ENCODE data around the gene ID3. TPM values are rescaled to one million over a fixed set of nuclear protein-coding genes. Genes with fewer than 3 reads are reported as not detected.

The ID3 gene
- total RNA-seq, 1 donor from 2014 or later, result 86.9 TPM

DNA sequence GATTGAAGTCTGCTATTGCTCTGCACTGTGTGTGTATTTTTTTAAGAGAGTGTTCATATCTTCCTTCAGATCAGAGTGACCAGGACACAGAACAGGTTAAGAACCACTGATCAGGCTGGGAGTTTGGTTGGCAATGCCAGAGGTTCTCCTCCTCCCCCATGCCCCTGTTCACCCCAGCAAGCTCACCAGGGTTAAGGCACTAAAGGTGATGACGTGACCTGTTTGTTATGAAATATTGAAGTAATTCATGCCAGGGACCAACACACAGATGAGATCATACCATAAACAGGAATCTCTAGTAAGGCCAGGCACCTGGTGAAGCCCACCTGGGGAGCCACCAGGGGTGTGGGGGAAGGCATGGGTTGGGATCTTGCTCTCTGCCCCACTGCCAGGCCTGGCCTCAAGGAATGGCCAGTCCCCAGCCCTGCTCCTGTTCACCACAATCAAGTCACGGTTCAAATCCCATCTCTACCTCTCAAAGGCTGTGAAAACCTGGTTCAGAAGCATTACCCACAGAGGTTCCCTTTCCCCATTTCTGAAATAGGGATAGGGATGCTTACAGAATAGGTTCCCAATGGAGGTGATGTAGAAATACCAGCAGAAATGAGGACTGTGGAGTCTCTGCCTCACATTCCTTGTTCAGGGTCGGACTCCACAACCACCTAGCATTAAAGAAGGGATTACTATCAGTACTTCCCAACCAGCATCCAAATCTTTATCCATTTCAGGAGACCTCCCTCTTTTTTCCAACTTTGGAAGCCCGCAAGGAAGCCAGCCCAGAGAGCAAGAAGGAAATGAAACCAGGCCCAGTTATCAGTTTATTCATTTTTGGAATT, 2.4 kb downstream of the ID3 start:
- Mint-ChIP-seq H3K27ac (ENCODE audit: unreplicated experiment) (peak overlapping the region; percentile 97), H3K27me3 (ENCODE audit: unreplicated experiment) (no peaks in the 10 kb centered on the region), H3K4me3 (ENCODE audit: unreplicated experiment) (peak overlapping the region; percentile 93), H3K36me3 (ENCODE audit: unreplicated experiment) (peaks cover 4% of the 10 kb centered on the region), H3K4me1 (ENCODE audit: unreplicated experiment) (peaks cover 72% of the 10 kb centered on the region), H3K9me3 (ENCODE audit: unreplicated experiment) (no peaks in the 10 kb centered on the region)
- no peak for DNase-seq (ENCODE audit: extremely low spot score, unreplicated experiment)
- no peak for TF ChIP-seq CTCF (IDR thresholded peaks at IDR 0.05)

DNA sequence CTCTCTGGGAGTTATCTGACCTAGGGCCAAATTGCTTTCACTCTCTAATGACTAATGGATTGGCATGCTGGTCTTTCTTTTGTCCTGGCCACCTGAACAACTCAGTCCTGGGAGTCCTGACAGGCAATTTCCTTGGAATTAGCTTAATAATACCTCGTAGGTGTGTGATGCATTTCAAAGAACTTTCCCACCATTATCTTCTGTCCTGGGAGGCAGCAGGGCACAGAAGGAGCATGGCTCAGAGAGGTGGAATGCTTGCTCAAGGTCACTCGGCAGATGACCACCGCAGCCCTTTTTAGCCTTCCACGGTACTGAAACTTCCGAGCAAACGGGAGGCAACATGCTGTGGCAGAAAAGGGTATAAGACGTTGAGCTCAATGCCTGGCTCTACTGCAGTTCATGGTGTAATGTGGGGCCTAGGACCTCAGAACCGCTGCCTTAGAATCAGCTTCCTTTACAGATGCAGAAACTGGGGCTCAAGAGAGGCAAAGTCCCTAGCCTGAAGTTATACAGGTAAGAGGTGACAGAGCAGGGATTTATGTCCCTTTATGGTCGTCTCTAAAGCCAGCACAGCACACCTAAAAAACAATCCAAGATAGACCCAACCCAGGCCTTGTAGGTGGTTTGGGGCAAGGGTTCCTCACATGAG, 3.2 kb downstream of the ID3 start:
- Mint-ChIP-seq H3K4me3 (ENCODE audit: unreplicated experiment) (peak overlapping the region; percentile 93), H3K27me3 (ENCODE audit: unreplicated experiment) (no peaks in the 10 kb centered on the region), H3K9me3 (ENCODE audit: unreplicated experiment) (no peaks in the 10 kb centered on the region), H3K36me3 (ENCODE audit: unreplicated experiment) (peaks cover 4% of the 10 kb centered on the region), H3K4me1 (ENCODE audit: unreplicated experiment) (peaks cover 65% of the 10 kb centered on the region), H3K27ac (ENCODE audit: unreplicated experiment) (peak overlapping the region; percentile 97)
- TF ChIP-seq CTCF (IDR thresholded peaks at IDR 0.05), result no peak
- DNase-seq (ENCODE audit: extremely low spot score, unreplicated experiment), result no peak

GRCh38 chr1:23555270-23555985, 3.9 kb downstream of the ID3 start:
- Mint-ChIP-seq H3K4me1 (ENCODE audit: unreplicated experiment) (peaks cover 58% of the 10 kb centered on the region), H3K9me3 (ENCODE audit: unreplicated experiment) (no peaks in the 10 kb centered on the region), H3K27me3 (ENCODE audit: unreplicated experiment) (no peaks in the 10 kb centered on the region), H3K27ac (ENCODE audit: unreplicated experiment) (peak overlapping the region; percentile 97), H3K4me3 (ENCODE audit: unreplicated experiment) (peak overlapping the region; percentile 78), H3K36me3 (ENCODE audit: unreplicated experiment) (peaks cover 4% of the 10 kb centered on the region)
- TF ChIP-seq CTCF (IDR thresholded peaks at IDR 0.05), result no peak
- DNase-seq (ENCODE audit: extremely low spot score, unreplicated experiment), result no peak

- peak; percentile 95 for DNase-seq (ENCODE audit: extremely low spot score, unreplicated experiment)
- peaks cover 4% of the 10 kb centered on the region for H3K36me3 Mint-ChIP-seq (ENCODE audit: unreplicated experiment)
- TF ChIP-seq CTCF (IDR thresholded peaks at IDR 0.05), result peak; percentile 37
- H3K4me1 Mint-ChIP-seq (ENCODE audit: unreplicated experiment), result peaks cover 50% of the 10 kb centered on the region
- peak overlapping the region; percentile 78 for H3K4me3 Mint-ChIP-seq (ENCODE audit: unreplicated experiment)
- no peaks in the 10 kb centered on the region for H3K9me3 Mint-ChIP-seq (ENCODE audit: unreplicated experiment)
- no peaks in the 10 kb centered on the region for H3K27me3 Mint-ChIP-seq (ENCODE audit: unreplicated experiment)
- H3K27ac Mint-ChIP-seq (ENCODE audit: unreplicated experiment), result peak overlapping the region; percentile 97
These were observed 4.6 kb downstream of the ID3 start for GRCh38 chr1:23554481-23555269.
